GM23338 (cell line): ENCODE results near the gene BHLHA15. TPM values are rescaled to one million over a fixed set of nuclear protein-coding genes. Genes with fewer than 3 reads are reported as not detected.

Source experiments
- ATAC-seq: fragments of 200-7000 bp; cut with Tn5 transposase; 3 replicates; pipeline ENCODE4 v1.9.1; 2020
- DNase-seq: peaks from one replicate; pipeline ENCODE4 v3.0.0-alpha.2; 2015; ENCODE audit warnings: low spot score
- H2AFZ ChIP-seq: fragments of 200-600 bp; sonication (generic); 2 replicates; pipeline ENCODE4 v1.8.0; 2016; ENCODE audit warnings: antibody characterized with exemption, mild to moderate bottlenecking, moderate library complexity
- H3F3A ChIP-seq: fragments of 200-600 bp; sonication (generic); replicated peaks from 2 replicates; pipeline ENCODE4 v1.8.0; 2017; ENCODE audit warnings: antibody characterized with exemption, mixed run types, low read depth
- H3K27ac ChIP-seq: fragments of 200-600 bp; sonication (generic); 2 replicates; pipeline ENCODE4 v1.6.1; 2016; ENCODE audit warnings: low read depth
- H3K27me3 ChIP-seq: fragments of 200-600 bp; sonication (generic); 2 replicates; pipeline ENCODE4 v1.8.0; 2016; ENCODE audit warnings: mild to moderate bottlenecking, mixed run types, moderate library complexity; ENCODE audit not compliant: insufficient read depth
- H3K36me3 ChIP-seq: fragments of 200-600 bp; sonication (generic); 2 replicates; pipeline ENCODE4 v1.8.0; 2016; ENCODE audit warnings: mild to moderate bottlenecking; ENCODE audit not compliant: insufficient read depth
- H3K4me1 ChIP-seq: fragments of 200-600 bp; sonication (generic); 2 replicates; pipeline ENCODE4 v1.8.0; 2016; ENCODE audit warnings: mild to moderate bottlenecking, moderate library complexity; ENCODE audit not compliant: insufficient read depth
- H3K4me2 ChIP-seq: fragments of 200-600 bp; sonication (generic); 2 replicates; pipeline ENCODE4 v1.7.1; 2017; ENCODE audit warnings: mixed run types
- H3K4me3 ChIP-seq: fragments of 200-600 bp; sonication (generic); 2 replicates; pipeline ENCODE4 v1.6.1; 2016; ENCODE audit warnings: mixed run types
- H3K79me2 ChIP-seq: fragments of 200-600 bp; sonication (generic); replicated peaks from 2 replicates; pipeline ENCODE4 v1.8.0; 2017; ENCODE audit warnings: mild to moderate bottlenecking; ENCODE audit not compliant: insufficient read depth
- H3K9me2 ChIP-seq: fragments of 200-600 bp; sonication (generic); 2 replicates; pipeline ENCODE4 v1.8.0; 2017; ENCODE audit not compliant: insufficient read depth
- H4K20me1 ChIP-seq: fragments of 200-600 bp; sonication (generic); replicated peaks from 2 replicates; pipeline ENCODE4 v1.8.0; 2017; ENCODE audit warnings: mild to moderate bottlenecking; ENCODE audit not compliant: insufficient read depth
- H3K27ac Mint-ChIP-seq: 2 replicates; pipeline ENCODE4 v1.8.0; 2020; ENCODE audit warnings: inconsistent platforms, mild to moderate bottlenecking, moderate library complexity, mixed read lengths
- H3K27me3 Mint-ChIP-seq: 3 replicates; pipeline ENCODE4 v1.8.0; 2022; ENCODE audit warnings: low read depth, mild to moderate bottlenecking, moderate library complexity, mixed read lengths, inconsistent platforms; ENCODE audit not compliant: insufficient read depth, poor library complexity
- H3K36me3 Mint-ChIP-seq: 3 replicates; pipeline ENCODE4 v1.8.0; 2021; ENCODE audit warnings: low read depth, mild to moderate bottlenecking, inconsistent platforms, moderate library complexity, mixed read lengths
- H3K4me1 Mint-ChIP-seq: 3 replicates; pipeline ENCODE4 v1.8.0; 2020; ENCODE audit warnings: mild to moderate bottlenecking, inconsistent platforms, mixed read lengths
- H3K4me3 Mint-ChIP-seq: 3 replicates; pipeline ENCODE4 v1.8.0; 2021; ENCODE audit warnings: moderate library complexity, mild to moderate bottlenecking, inconsistent platforms, mixed read lengths
- H3K9me3 Mint-ChIP-seq: 3 replicates; pipeline ENCODE4 v1.8.0; 2020; ENCODE audit warnings: moderate library complexity, mild to moderate bottlenecking, inconsistent platforms, mixed read lengths
- CREB1 ChIP-seq: fragments of 250-450 bp; sonication (Bioruptor Pico); IDR thresholded peaks from 2 replicates; pipeline ENCODE4 v1.5.0; 2020; ENCODE audit warnings: low read depth, mild to moderate bottlenecking, moderate library complexity
- EZH2phosphoT487 ChIP-seq: fragments of 200-600 bp; sonication (generic); IDR thresholded peaks from one replicate; pipeline ENCODE4 v1.8.1; 2018; ENCODE audit warnings: antibody characterized with exemption; ENCODE audit not compliant: unreplicated experiment
- JUNB ChIP-seq: IDR thresholded peaks from one replicate; pipeline ENCODE4 v1.6.1; 2016; ENCODE audit warnings: antibody characterized with exemption; ENCODE audit not compliant: unreplicated experiment
- STAT1 ChIP-seq: IDR thresholded peaks from one replicate; pipeline ENCODE4 v1.6.1; 2016; ENCODE audit warnings: antibody characterized with exemption; ENCODE audit not compliant: unreplicated experiment
- ZNF114 ChIP-seq: fragments of 250-450 bp; sonication (Bioruptor Pico); IDR thresholded peaks from 2 replicates; pipeline ENCODE4 v1.5.0; 2020; ENCODE audit warnings: mild to moderate bottlenecking, moderate library complexity
- ZNF331 ChIP-seq: fragments of 250-450 bp; sonication (Bioruptor Pico); IDR thresholded peaks from 2 replicates; pipeline ENCODE4 v1.5.0; 2020; ENCODE audit warnings: low read depth, mild to moderate bottlenecking, moderate library complexity
- polyA plus RNA-seq: library from polyadenylated mRNA; unstranded; fragments of >200 nt; fragmentation: Nextera tagmentation; extraction: Ambion mirVana; gene quantifications from 2 replicates; pipeline ENCODE4 v1.2.1, GENCODE V29; 2016
- total RNA-seq: library from RNA; depleted of rRNA; stranded (reverse); fragments of >200 nt; shearing (Covaris generic); gene quantifications from 2 replicates; pipeline ENCODE4 v1.2.3, GENCODE V29; 2014
- TF ChIP-seq, protein P1 (sequence below): IDR thresholded peaks from one replicate; pipeline ENCODE4 v1.6.1; 2018; ENCODE audit warnings: antibody characterized with exemption; ENCODE audit not compliant: unreplicated experiment
- TF ChIP-seq, protein P2 (sequence below): fragments of 250-450 bp; sonication (Bioruptor Pico); IDR thresholded peaks from 2 replicates; pipeline ENCODE4 v1.5.0; 2020; ENCODE audit warnings: mild to moderate bottlenecking, moderate library complexity
- TF ChIP-seq, protein P3 (sequence below), 2 experiments: fragments of 200-600 bp in 1 of 2; sonication (generic) in 1 of 2; conservative IDR thresholded peaks; 2 replicates each; pipeline versions ENCODE4 v1.5.1 to v1.6.1; 2016 to 2017; ENCODE audit warnings: antibody characterized with exemption in 2 of 2, low read depth in 2 of 2, mild to moderate bottlenecking in 2 of 2, moderate library complexity in 1 of 2

BHLHA15 gene
- total and polyA plus RNA-seq, 2 experiments from 2014 or later, result 1.4 to 8.3 TPM

DNA sequence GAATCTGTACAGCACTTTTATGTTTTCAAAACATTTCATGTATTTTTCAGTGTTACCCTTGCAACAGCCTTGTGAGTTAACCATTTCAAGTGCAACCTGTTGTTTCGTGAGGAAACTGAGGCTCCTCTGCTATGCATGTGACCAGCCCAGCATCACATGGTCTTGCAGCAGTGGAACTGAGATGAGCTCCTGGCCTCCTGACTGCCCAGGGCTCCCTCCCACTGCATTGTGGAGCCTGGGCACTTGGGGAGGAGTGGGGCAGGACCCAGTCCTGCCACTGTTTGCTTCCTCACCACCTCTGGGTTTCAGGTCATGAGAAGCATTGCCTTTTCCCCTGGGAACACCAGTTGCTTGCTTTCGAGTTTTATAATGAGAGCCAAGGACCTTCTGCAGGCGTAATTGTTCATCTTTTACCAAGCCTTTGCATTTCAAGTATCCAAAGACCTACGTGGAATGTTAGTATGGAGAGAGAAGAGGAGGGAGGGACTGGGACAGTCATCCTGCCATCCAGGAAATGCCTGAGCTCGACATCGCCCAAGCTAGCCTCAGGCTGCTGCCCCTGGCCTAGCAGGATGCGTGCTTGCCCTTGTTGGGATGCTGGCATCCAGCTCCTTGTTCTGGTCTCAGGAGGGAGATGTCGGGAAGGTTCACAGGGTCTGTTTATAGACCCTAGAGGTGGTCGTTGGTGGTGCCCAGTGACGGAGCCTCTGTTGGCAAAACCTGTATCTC, 32.3 kb upstream of the BHLHA15 start:
- Histone ChIP-seq H3K27me3 (no peaks in the 10 kb centered on the region), H3K27ac (peak overlapping the region; percentile 82), H2AFZ (no peak overlapping the region), H3K4me1 (peaks cover 22% of the 10 kb centered on the region), H3K79me2 (0 out of 2 replicates have a peak, but pooled peaks cover 4% of the 10 kb centered on the region), H3K4me2 (0 out of 2 replicates have a peak overlapping the region, but pooled peaks have one; percentile 3), H3K36me3 (no peaks in the 10 kb centered on the region), H3K9me2 (no peaks in the 10 kb centered on the region), H3F3A (0 out of 2 replicates have a peak, but pooled peaks cover 4% of the 10 kb centered on the region), H3K4me3 (no peak overlapping the region), H4K20me1 (peaks cover 7% of the 10 kb centered on the region; the same call in 1 of the 2 replicates)
- ATAC-seq (peak; percentile 31; the same call in 2 of the 3 replicates), DNase-seq (peak; percentile 49)
- peaks cover 29% of the 10 kb centered on the region for H3K4me1 Mint-ChIP-seq
- no peak for TF ChIP-seq ZNF114 (CRISPR knock-in tag)
- TF ChIP-seq STAT1, result no peak
- TF ChIP-seq EZH2phosphoT487, result no peak
- TF ChIP-seq, protein P1, sequence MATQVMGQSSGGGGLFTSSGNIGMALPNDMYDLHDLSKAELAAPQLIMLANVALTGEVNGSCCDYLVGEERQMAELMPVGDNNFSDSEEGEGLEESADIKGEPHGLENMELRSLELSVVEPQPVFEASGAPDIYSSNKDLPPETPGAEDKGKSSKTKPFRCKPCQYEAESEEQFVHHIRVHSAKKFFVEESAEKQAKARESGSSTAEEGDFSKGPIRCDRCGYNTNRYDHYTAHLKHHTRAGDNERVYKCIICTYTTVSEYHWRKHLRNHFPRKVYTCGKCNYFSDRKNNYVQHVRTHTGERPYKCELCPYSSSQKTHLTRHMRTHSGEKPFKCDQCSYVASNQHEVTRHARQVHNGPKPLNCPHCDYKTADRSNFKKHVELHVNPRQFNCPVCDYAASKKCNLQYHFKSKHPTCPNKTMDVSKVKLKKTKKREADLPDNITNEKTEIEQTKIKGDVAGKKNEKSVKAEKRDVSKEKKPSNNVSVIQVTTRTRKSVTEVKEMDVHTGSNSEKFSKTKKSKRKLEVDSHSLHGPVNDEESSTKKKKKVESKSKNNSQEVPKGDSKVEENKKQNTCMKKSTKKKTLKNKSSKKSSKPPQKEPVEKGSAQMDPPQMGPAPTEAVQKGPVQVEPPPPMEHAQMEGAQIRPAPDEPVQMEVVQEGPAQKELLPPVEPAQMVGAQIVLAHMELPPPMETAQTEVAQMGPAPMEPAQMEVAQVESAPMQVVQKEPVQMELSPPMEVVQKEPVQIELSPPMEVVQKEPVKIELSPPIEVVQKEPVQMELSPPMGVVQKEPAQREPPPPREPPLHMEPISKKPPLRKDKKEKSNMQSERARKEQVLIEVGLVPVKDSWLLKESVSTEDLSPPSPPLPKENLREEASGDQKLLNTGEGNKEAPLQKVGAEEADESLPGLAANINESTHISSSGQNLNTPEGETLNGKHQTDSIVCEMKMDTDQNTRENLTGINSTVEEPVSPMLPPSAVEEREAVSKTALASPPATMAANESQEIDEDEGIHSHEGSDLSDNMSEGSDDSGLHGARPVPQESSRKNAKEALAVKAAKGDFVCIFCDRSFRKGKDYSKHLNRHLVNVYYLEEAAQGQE, result no peak
- TF ChIP-seq ZNF331, result no peak
- TF ChIP-seq CREB1 (CRISPR knock-in tag), result no peak
- TF ChIP-seq, protein P2, sequence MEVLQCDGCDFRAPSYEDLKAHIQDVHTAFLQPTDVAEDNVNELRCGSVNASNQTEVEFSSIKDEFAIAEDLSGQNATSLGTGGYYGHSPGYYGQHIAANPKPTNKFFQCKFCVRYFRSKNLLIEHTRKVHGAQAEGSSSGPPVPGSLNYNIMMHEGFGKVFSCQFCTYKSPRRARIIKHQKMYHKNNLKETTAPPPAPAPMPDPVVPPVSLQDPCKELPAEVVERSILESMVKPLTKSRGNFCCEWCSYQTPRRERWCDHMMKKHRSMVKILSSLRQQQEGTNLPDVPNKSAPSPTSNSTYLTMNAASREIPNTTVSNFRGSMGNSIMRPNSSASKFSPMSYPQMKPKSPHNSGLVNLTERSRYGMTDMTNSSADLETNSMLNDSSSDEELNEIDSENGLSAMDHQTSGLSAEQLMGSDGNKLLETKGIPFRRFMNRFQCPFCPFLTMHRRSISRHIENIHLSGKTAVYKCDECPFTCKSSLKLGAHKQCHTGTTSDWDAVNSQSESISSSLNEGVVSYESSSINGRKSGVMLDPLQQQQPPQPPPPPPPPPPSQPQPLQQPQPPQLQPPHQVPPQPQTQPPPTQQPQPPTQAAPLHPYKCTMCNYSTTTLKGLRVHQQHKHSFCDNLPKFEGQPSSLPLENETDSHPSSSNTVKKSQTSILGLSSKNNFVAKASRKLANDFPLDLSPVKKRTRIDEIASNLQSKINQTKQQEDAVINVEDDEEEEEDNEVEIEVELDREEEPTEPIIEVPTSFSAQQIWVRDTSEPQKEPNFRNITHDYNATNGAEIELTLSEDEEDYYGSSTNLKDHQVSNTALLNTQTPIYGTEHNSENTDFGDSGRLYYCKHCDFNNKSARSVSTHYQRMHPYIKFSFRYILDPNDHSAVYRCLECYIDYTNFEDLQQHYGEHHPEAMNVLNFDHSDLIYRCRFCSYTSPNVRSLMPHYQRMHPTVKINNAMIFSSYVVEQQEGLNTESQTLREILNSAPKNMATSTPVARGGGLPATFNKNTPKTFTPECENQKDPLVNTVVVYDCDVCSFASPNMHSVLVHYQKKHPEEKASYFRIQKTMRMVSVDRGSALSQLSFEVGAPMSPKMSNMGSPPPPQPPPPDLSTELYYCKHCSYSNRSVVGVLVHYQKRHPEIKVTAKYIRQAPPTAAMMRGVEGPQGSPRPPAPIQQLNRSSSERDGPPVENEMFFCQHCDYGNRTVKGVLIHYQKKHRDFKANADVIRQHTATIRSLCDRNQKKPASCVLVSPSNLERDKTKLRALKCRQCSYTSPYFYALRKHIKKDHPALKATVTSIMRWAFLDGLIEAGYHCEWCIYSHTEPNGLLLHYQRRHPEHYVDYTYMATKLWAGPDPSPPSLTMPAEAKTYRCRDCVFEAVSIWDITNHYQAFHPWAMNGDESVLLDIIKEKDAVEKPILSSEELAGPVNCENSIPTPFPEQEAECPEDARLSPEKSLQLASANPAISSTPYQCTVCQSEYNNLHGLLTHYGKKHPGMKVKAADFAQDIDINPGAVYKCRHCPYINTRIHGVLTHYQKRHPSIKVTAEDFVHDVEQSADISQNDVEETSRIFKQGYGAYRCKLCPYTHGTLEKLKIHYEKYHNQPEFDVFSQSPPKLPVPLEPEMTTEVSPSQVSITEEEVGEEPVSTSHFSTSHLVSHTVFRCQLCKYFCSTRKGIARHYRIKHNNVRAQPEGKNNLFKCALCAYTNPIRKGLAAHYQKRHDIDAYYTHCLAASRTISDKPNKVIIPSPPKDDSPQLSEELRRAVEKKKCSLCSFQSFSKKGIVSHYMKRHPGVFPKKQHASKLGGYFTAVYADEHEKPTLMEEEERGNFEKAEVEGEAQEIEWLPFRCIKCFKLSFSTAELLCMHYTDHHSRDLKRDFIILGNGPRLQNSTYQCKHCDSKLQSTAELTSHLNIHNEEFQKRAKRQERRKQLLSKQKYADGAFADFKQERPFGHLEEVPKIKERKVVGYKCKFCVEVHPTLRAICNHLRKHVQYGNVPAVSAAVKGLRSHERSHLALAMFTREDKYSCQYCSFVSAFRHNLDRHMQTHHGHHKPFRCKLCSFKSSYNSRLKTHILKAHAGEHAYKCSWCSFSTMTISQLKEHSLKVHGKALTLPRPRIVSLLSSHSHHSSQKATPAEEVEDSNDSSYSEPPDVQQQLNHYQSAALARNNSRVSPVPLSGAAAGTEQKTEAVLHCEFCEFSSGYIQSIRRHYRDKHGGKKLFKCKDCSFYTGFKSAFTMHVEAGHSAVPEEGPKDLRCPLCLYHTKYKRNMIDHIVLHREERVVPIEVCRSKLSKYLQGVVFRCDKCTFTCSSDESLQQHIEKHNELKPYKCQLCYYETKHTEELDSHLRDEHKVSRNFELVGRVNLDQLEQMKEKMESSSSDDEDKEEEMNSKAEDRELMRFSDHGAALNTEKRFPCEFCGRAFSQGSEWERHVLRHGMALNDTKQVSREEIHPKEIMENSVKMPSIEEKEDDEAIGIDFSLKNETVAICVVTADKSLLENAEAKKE (CRISPR knock-in tag), result no peak
- TF ChIP-seq, protein P3, sequence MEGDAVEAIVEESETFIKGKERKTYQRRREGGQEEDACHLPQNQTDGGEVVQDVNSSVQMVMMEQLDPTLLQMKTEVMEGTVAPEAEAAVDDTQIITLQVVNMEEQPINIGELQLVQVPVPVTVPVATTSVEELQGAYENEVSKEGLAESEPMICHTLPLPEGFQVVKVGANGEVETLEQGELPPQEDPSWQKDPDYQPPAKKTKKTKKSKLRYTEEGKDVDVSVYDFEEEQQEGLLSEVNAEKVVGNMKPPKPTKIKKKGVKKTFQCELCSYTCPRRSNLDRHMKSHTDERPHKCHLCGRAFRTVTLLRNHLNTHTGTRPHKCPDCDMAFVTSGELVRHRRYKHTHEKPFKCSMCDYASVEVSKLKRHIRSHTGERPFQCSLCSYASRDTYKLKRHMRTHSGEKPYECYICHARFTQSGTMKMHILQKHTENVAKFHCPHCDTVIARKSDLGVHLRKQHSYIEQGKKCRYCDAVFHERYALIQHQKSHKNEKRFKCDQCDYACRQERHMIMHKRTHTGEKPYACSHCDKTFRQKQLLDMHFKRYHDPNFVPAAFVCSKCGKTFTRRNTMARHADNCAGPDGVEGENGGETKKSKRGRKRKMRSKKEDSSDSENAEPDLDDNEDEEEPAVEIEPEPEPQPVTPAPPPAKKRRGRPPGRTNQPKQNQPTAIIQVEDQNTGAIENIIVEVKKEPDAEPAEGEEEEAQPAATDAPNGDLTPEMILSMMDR (conservative IDR thresholded peaks at IDR 0.05; ENCODE audit: low read depth in 2 of 2), result no peak
- TF ChIP-seq JUNB, result no peak
- H3K4me3 Mint-ChIP-seq, result no peak overlapping the region
- H3K27me3 Mint-ChIP-seq, result peaks cover 6% of the 10 kb centered on the region
- no peaks in the 10 kb centered on the region for H3K9me3 Mint-ChIP-seq
- H3K36me3 Mint-ChIP-seq, result peaks cover 7% of the 10 kb centered on the region; the same call in 2 of the 3 replicates
- H3K27ac Mint-ChIP-seq, result no peak overlapping the region
